Keratinocyte (primary cell): ENCODE measurements around the gene NLRP3. TPM values are rescaled to one million over a fixed set of nuclear protein-coding genes. Genes with fewer than 3 reads are reported as not detected.
A peak's percentile ranks its signal among the peaks of the same experiment; 100 is the strongest.
"Not testable (repeated sequence)": the region's sequence is repeated elsewhere in the genome, so short reads cannot be mapped to it uniquely, and the experiment has no call there.

ENCODE experiments used
- DNase-seq: peaks from one replicate; pipeline ENCODE4 v3.0.0-alpha.2; 2011; ENCODE audit warnings: low read depth, missing footprints, low spot score
- FAIRE-seq: peaks from 2 replicates; lab custom pipeline; 2011; peaks lifted over from hg19 to GRCh38; lab: Jason Lieb, UNC
- H2AFZ ChIP-seq: 2 replicates; pipeline ENCODE4 v1.6.0; 2012; ENCODE audit warnings: low read length, control low read depth, inconsistent platforms; ENCODE audit not compliant: control insufficient read depth
- H3K27ac ChIP-seq: 2 replicates; pipeline ENCODE4 v1.5.1; 2011; ENCODE audit warnings: low read length; ENCODE audit not compliant: control insufficient read depth, insufficient read depth
- H3K27me3 ChIP-seq: 3 replicates; pipeline ENCODE4 v1.6.0; 2011; ENCODE audit warnings: low read length; ENCODE audit not compliant: control insufficient read depth, insufficient read depth; ENCODE audit errors: extremely low read depth
- H3K36me3 ChIP-seq, 2 experiments: 2 replicates in 1 of 2; 3 replicates in 1 of 2; pipeline ENCODE4 v1.5.1; 2011; ENCODE audit warnings: low read length in 2 of 2, mild to moderate bottlenecking in 1 of 2; ENCODE audit not compliant: control insufficient read depth in 2 of 2, insufficient read depth in 2 of 2; ENCODE audit errors: extremely low read depth in 1 of 2
- H3K4me1 ChIP-seq: 3 replicates; pipeline ENCODE4 v1.5.1; 2011; ENCODE audit warnings: low read length; ENCODE audit not compliant: control insufficient read depth, insufficient read depth; ENCODE audit errors: extremely low read depth
- H3K4me2 ChIP-seq: 3 replicates; pipeline ENCODE4 v1.6.0; 2011; ENCODE audit warnings: low read depth, low read length; ENCODE audit not compliant: control insufficient read depth, insufficient read depth; ENCODE audit errors: extremely low read depth
- H3K4me3 ChIP-seq, 3 experiments: fragments of 200-600 bp in 1 of 3; sonication (generic) in 1 of 3; 2 replicates in 2 of 3; 3 replicates in 1 of 3; pipeline ENCODE4 v1.5.1; 2011 to 2016; ENCODE audit warnings: low read length in 3 of 3, mild to moderate bottlenecking in 3 of 3, control low read depth in 2 of 3, inconsistent platforms in 1 of 3, low read depth in 1 of 3, mixed read lengths in 1 of 3, mixed run types in 1 of 3, moderate library complexity in 1 of 3; ENCODE audit not compliant: control insufficient read depth in 2 of 3, insufficient read depth in 2 of 3; ENCODE audit errors: extremely low read depth in 1 of 3
- H3K79me2 ChIP-seq: 2 replicates; pipeline ENCODE4 v1.6.0; 2012; ENCODE audit warnings: low read length; ENCODE audit not compliant: control insufficient read depth, insufficient read depth
- H3K9ac ChIP-seq: 3 replicates; pipeline ENCODE4 v1.6.0; 2011; ENCODE audit warnings: low read length; ENCODE audit not compliant: control insufficient read depth, insufficient read depth; ENCODE audit errors: extremely low read depth
- H3K9me1 ChIP-seq: 3 replicates; pipeline ENCODE4 v1.6.0; 2011; ENCODE audit warnings: low read length; ENCODE audit not compliant: control insufficient read depth, insufficient read depth; ENCODE audit errors: extremely low read depth
- H3K9me3 ChIP-seq: 2 replicates; pipeline ENCODE4 v1.5.1; 2012; ENCODE audit warnings: low read depth, low read length; ENCODE audit not compliant: control insufficient read depth
- H4K20me1 ChIP-seq: 3 replicates; pipeline ENCODE4 v1.6.0; 2011; ENCODE audit warnings: low read length; ENCODE audit not compliant: control insufficient read depth, insufficient read depth; ENCODE audit errors: extremely low read depth
- EZH2 ChIP-seq: IDR thresholded peaks from one replicate; pipeline ENCODE4 v1.6.1; 2012; ENCODE audit warnings: inconsistent platforms, mild to moderate bottlenecking, low read length, moderate library complexity
- dilution Hi-C: fragments of 300-500 bp; cut with MboI; formaldehyde crosslinking; loops from one replicate; pipeline ENCODE4 v1.7.0; 2020; ENCODE audit warnings: low sequenced_read_pairs; ENCODE audit not compliant: extremely low pct_ligation_motif_present
- polyA plus RNA-seq, 5 experiments: library from polyadenylated mRNA; depleted of rRNA in 3 of 5; stranded (reverse) in 3 of 5; stranded (forward) in 1 of 5; unstranded in 1 of 5; fragments of >200 nt; gene quantifications; 1 replicate in 1 of 5; 2 replicates in 3 of 5; 3 replicates in 1 of 5; pipeline versions ENCODE4 v1.2.1 to v1.2.3, GENCODE V29; 2011 to 2012; ENCODE audit warnings: missing spikeins in 2 of 5, low read depth in 1 of 5, low replicate concordance in 1 of 5
- TF ChIP-seq, protein P1 (sequence below), 3 experiments: IDR thresholded peaks in 1 of 3; conservative IDR thresholded peaks in 1 of 3; optimal IDR thresholded peaks in 1 of 3; 2 replicates in 2 of 3; 3 replicates in 1 of 3; pipeline versions ENCODE3 to v1.5.1; 2011; ENCODE audit warnings: low read length in 3 of 3, mild to moderate bottlenecking in 3 of 3, moderate library complexity in 2 of 3, control low read depth in 1 of 3, inconsistent platforms in 1 of 3; ENCODE audit not compliant: insufficient read depth in 2 of 3; ENCODE audit errors: extremely low read depth in 1 of 3

NLRP3 gene
- polyA plus RNA-seq, 1 donor (not counting 4 experiments of a cell fraction or from before 2014, with no cell fraction given), result 0.03 TPM

DNA sequence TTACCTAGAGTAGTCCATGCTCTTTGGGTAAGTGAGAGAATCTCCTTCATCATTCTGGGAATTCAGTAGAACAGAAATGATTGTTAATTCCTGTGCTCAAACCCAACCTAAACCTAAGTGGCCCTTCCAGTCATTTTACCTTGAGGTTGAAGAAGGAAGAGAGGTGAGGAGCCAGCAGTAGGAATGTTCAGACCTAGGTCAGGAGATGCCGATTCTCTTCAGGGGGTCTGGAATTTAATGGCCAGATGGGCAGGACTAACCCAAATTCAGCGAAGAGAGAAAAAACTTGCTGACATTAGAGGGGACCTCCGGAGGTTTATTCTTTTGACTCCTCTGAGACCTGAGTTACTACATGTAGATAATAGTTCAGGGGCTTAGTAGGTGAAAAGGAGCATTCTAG is 58.4 kb downstream of the NLRP3 start:
- DNase-seq (no peak), FAIRE-seq (no peak)
- Histone ChIP-seq H3K4me3 (no peak overlapping the region), H3K9ac (no peak overlapping the region), H3K9me1 (no peaks in the 10 kb centered on the region), H3K4me1 (no peaks in the 10 kb centered on the region), H3K4me2 (no peak overlapping the region), H3K27me3 (no peaks in the 10 kb centered on the region), H2AFZ (no peak overlapping the region), H4K20me1 (no peaks in the 10 kb centered on the region), H3K79me2 (no peaks in the 10 kb centered on the region), H3K27ac (no peak overlapping the region), H3K9me3 (no peaks in the 10 kb centered on the region), H3K36me3 (no peaks in the 10 kb centered on the region)
- dilution Hi-C loops, result no loop called here
- TF ChIP-seq, protein P1, sequence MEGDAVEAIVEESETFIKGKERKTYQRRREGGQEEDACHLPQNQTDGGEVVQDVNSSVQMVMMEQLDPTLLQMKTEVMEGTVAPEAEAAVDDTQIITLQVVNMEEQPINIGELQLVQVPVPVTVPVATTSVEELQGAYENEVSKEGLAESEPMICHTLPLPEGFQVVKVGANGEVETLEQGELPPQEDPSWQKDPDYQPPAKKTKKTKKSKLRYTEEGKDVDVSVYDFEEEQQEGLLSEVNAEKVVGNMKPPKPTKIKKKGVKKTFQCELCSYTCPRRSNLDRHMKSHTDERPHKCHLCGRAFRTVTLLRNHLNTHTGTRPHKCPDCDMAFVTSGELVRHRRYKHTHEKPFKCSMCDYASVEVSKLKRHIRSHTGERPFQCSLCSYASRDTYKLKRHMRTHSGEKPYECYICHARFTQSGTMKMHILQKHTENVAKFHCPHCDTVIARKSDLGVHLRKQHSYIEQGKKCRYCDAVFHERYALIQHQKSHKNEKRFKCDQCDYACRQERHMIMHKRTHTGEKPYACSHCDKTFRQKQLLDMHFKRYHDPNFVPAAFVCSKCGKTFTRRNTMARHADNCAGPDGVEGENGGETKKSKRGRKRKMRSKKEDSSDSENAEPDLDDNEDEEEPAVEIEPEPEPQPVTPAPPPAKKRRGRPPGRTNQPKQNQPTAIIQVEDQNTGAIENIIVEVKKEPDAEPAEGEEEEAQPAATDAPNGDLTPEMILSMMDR (optimal IDR thresholded peaks at IDR 0.05 in 1 of 3, IDR thresholded peaks at IDR 0.05 in 1 of 3, conservative IDR thresholded peaks at IDR 0.05 in 1 of 3; ENCODE audit: extremely low read depth in 1 of 3, insufficient read depth in 2 of 3, low read length in 3 of 3), result no peak
- TF ChIP-seq EZH2, result no peak

DNA sequence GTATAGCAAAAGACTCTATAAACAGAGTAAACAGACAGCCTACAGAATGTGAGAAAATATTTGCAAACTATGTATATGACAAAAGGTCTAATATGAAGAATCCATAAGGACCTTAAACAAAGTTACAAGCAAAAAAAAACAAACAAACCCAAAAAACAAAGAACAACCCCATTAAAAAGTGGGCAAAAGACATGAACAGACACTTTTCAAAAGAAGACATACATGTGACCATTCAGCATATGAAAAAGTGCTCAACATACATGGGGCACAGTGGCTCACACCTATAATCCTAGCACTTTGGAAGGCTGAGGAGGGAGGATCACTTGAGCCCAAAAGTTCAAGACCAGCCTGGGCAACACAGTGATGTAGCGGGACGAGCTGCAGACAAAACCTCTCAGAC is 59.8 kb downstream of the NLRP3 start:
- Histone ChIP-seq H3K27me3 (no peaks in the 10 kb centered on the region), H4K20me1 (no peaks in the 10 kb centered on the region), H3K4me2 (no peak overlapping the region), H3K4me3 (no peak overlapping the region), H2AFZ (no peak overlapping the region), H3K36me3 (no peaks in the 10 kb centered on the region), H3K27ac (no peak overlapping the region), H3K79me2 (no peaks in the 10 kb centered on the region), H3K4me1 (no peaks in the 10 kb centered on the region), H3K9ac (no peak overlapping the region), H3K9me1 (no peaks in the 10 kb centered on the region), H3K9me3 (peaks cover 2% of the 10 kb centered on the region)
- DNase-seq (no peak), FAIRE-seq (no peak)
- dilution Hi-C loops, result no loop called here
- no peak for TF ChIP-seq EZH2
- TF ChIP-seq, protein P1 (optimal IDR thresholded peaks at IDR 0.05 in 1 of 3, IDR thresholded peaks at IDR 0.05 in 1 of 3, conservative IDR thresholded peaks at IDR 0.05 in 1 of 3; ENCODE audit: extremely low read depth in 1 of 3, insufficient read depth in 2 of 3, low read length in 3 of 3), result no peak

DNA sequence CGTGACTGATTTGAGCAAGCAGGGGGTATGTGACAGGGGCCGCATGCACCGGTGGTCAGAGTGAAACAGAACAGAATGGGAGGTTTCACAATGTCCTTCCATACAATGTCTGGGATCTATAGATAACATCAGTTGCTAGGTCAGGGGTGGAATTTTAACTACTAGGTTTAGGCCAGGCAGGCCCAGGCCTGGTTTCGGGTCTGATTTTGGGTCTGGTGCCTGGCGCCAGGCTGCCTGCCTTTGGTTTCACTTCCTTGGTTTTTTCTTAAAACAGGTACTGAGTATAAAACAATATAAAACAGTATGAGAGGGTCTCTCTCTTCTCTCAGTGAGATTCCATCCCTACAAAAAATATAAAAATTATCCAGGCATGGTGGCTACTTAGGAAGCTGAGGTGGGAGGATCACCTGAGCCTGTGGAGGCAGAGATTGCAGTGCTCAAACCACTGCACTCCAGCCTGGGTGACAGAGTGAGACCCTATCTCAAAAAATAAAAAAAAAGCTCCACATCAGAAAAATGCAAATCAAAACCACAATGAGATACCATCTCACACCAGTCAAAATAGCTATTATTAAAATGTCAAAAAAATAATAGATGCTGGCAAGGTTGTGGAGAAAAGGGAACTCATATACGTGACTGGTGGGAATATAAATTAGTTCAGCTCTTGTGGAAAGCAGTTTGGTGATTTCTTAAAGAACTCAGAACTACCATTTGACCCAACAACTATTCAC is 60.5 kb downstream of the NLRP3 start:
- peak; percentile 5 for FAIRE-seq
- H3K79me2 ChIP-seq, H3K9me3 ChIP-seq, H4K20me1 ChIP-seq, H3K9ac ChIP-seq, H3K4me3 ChIP-seq, H3K27me3 ChIP-seq, dilution Hi-C loops, H2AFZ ChIP-seq, H3K9me1 ChIP-seq, DNase-seq, H3K4me1 ChIP-seq, H3K4me2 ChIP-seq, H3K36me3 ChIP-seq, H3K27ac ChIP-seq: not testable (repeated sequence)
